Jurkat, Clone E6-1 (cell line): Measurements from ENCODE around the gene SLAIN1.

Experiments used
- DNase-seq: peaks from one replicate; pipeline ENCODE4 v3.0.0-alpha.2; 2011; ENCODE audit warnings: low read depth, low spot score
- H3K4me3 ChIP-seq: 2 replicates; pipeline ENCODE4 v1.5.1; 2011; ENCODE audit warnings: mild to moderate bottlenecking, low read length, control low read depth, moderate library complexity

SLAIN1 gene

DNA sequence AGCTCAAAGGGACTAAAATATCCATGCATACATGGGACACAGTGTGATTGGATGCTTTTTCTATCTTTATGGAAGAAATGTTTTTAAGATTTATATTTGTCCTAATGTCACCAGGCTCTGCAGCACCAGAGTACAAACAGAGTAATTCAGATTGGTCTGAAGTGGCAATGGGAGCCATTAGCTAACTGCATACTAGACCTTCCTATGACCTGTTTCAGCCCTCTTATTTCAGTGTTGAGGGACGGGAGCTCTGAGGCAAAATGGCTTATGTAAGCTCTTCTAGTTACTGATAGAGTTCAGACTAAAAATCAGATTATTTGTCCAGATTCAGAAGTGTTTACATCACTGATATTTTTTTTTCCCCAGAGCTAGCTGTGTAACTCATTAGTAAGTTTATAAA is 4.9 kb downstream of the SLAIN1 start:
- no peak for DNase-seq
- no peak overlapping the region for H3K4me3 ChIP-seq

DNA sequence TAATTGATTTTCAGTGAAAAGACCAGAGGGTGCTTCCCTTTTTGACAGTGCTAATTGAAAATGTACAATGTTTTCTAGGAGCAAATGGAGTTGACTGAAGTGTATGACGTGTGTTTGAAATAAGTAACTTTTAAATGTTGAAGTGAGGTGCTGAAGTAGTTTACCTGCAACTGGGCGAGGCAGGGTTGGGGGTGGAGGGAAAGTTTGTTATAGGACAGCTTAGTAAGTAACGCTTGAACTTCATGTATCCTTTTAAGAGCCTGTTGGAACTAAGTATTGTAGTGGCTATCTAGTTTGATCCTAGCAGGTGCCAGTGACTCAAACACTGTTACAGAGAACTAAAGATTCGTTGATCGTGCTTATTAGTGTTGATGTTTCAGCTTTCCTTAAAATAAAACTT is 5.9 kb downstream of the SLAIN1 start:
- H3K4me3 ChIP-seq = no peak overlapping the region
- no peak for DNase-seq

DNA sequence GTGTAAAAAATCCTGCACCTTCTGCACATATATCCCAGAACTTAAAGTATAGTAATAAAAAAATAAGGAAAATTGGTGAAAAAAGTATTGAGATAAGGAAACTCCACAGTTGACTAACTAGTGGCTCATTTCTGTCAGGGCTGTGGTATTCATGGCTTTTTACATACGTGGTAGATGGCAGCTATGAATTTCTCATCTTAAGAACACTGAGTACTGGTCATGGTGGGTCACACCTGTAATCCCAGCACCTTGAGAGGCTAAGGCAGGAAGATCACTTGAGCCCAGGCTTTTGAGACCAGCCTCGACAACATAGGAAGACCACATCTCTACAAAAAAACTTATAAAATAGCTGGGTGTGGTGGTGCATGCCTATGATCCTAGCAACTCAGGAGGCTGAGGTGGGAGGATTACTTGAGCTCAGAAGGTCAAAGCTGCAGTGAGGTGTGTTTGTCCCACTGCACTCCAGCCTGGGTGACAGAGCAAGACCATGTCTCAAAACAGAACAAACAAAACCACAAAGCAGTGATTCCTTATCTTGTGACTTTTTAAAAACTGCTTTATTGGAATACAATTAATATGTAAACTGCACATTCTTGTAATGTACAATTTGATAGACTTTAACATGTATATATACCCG is 16.8 kb downstream of the SLAIN1 start:
- no peak for DNase-seq
- H3K4me3 ChIP-seq = no peak overlapping the region

DNA sequence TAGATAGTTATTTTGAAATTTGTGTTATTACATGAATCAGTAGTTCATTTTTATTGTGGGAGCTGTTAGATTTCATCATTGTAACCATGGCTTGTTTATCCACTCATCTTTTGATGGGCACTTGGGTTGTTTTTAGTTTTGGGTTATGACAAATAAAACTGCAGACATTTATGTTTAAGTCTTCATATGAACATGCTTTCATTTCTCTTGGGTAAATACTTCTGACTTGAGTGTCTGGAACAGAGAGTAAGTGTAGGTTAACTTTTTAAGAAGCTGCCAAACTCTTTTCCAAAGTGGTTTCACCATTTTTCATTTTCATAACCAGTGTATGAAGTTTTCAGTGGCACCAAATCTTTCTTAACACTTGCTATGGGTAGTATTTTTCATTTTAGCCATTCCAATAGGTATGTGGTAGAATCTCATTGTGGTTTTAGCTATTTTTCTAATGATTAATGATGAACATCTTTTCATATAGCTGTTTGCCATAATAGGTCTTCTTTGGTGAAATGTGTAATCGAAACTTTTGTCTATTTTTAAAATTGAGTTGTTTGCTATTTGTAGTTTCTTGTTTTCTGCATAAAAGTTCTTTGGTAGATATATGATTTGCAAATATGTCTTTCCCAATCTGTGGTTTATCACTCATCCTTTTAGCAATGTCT is 17.9 kb downstream of the SLAIN1 start:
- H3K4me3 ChIP-seq = no peak overlapping the region
- DNase-seq = no peak

DNA sequence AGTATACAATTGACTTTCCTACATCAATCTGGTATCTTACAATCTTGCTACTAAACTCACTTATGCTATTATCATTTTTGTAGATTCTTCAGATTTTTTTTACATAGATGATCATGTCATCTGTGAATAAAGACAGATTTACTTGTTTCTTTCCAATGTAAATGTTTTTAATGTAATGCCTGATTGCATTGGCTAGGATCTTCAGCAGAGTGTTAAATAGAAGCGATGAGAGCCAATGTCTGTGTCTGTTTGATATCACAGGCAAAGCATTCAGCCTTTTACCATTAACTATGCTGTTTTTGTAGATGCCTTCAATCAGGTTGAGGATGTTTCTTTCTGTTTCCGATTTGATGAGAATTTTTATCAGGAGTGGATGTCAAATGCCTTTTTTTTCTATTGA is 19.2 kb downstream of the SLAIN1 start:
- DNase-seq = no peak
- no peak overlapping the region for H3K4me3 ChIP-seq

DNA sequence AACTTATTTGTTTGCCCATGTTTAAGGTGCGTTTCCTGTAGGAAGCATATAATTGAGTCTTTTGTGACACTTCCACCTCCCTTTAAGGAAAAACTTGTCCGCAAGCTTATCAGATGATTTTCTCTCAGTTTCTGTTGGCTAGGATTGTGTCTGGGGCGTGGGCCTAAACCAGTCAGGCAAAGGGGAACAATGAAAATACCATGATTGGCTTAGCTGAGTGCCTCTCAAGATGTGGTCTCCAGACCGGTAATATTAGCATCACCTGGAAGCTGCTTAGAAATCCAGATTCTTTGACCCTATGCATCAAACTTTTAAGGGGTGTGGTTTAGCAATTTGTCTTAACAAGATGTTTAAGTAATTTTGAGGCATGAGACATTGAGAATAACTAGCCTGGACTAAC is 20.0 kb downstream of the SLAIN1 start:
- no peak for DNase-seq

DNA sequence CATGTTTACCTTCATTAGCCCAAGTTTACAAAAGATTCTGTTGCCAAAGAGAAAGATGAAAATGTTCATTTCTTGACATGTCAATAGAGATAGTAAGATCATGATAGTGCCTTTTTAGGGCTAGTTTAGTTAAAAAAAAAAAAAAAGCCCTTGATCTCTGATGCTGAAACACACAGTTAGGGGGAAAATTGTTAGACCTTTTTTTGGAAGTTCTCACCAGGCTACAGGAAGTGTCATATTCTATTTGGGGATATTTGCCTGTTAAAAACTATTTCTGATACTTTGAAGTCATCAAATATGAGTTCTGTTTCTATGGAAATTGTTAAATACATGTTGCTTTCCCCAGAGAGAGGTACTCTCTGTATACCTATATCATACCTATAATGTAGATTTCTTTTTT is 21.6 kb downstream of the SLAIN1 start:
- H3K4me3 ChIP-seq = no peak overlapping the region
- no peak for DNase-seq

More for the DNA sequence above, 20.0 kb downstream of the SLAIN1 start:
- H3K4me3 ChIP-seq = no peak overlapping the region

DNA sequence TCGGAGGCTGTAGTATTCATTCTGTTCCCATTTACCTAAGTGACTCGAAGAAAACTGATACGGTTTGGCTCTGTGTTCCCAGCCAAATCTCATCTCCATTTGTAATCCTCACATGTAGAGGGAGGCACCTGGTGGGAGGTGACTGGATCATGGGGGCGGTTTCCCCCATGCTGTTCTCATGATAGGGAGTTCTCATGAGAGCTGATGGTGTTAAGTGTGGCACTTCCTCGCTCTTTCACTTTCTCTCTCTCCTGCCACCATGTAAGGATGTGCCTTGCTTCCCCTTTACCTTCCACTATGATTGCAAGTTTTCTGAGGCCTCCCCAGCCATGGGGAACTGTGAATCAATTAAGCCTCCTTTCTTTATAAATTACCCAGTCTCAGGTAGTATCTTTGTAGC is 23.5 kb downstream of the SLAIN1 start:
- H3K4me3 ChIP-seq = no peak overlapping the region
- DNase-seq = no peak

DNA sequence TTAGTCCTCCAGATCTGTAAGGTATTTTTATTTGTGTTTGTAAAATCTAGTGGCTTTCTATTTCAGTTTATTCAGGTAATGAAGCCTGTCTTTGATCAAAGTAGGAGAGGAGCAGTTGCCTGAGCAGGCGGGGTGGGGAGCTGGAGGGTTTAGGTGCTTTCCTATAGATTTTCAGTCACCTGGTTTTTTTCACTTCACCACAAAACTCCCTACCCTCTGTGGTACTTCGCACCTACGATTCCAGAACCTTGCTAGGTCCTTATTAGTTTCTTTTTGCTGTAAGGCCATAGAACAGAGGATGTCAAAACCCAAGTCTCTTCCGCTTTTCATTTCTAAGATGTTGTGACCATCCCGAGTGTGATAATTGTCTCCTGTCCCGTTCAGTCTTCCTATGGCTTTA is 26.6 kb downstream of the SLAIN1 start:
- no peak for DNase-seq
- H3K4me3 ChIP-seq = no peak overlapping the region

DNA sequence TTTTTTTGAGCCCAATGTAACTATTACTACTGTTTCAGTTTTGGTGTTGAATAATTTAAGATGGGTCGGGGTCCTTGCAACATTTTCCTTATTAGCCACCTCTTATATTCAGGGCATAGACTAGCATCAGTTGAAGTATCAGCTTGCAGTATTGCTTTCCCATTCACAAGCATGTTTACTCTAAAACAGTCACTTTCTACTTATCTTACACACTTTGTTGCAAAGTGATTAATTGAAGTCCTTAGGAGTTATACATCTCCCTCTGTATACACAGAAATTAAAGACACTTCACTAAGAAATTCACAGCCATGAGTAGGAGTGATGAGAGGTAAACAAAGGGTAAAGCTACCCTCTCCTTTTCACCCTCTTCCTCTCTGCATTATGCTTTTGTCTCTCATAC is 27.6 kb downstream of the SLAIN1 start:
- H3K4me3 ChIP-seq = no peak overlapping the region
- DNase-seq = no peak

DNA sequence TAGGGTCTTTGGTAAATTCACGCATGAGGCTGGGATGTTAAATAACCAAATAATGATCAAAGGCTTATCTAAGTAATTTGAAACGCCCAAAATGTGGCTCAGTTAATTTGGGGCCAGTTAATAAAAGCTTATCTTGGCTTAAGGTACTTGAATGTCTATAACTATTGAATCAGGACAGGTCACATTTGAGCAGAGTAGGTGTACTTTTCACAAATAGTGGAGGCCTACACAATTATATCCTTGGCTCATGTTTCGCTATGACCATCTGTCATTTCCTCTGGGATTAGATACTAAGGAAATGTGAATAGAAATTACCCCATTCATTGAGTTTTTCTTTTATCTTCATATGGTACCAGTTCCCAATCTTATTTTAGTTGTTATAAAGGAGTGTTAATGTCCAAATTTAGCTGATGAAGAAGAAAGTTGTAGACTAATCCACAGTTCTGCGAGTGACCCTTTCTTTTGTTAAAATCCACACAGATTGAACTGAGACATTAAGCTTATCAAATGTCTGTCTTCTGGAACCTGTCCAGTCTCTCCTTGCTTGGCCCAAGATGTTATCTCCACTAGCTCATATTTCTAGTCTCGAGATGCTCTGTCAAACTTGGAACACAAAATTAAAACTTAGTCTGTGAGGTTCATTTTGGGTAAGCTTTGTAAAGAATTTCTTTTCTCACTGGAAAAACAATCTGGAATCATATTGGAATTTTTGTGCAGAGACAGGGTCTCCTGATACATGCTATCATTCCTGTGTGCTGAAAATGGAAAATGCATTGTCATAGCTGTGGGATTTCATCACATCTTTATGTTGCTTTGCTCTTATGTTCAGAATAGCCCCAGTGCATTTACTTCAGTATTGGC is 31.0 kb downstream of the SLAIN1 start:
- no peak for DNase-seq
- no peak overlapping the region for H3K4me3 ChIP-seq

DNA sequence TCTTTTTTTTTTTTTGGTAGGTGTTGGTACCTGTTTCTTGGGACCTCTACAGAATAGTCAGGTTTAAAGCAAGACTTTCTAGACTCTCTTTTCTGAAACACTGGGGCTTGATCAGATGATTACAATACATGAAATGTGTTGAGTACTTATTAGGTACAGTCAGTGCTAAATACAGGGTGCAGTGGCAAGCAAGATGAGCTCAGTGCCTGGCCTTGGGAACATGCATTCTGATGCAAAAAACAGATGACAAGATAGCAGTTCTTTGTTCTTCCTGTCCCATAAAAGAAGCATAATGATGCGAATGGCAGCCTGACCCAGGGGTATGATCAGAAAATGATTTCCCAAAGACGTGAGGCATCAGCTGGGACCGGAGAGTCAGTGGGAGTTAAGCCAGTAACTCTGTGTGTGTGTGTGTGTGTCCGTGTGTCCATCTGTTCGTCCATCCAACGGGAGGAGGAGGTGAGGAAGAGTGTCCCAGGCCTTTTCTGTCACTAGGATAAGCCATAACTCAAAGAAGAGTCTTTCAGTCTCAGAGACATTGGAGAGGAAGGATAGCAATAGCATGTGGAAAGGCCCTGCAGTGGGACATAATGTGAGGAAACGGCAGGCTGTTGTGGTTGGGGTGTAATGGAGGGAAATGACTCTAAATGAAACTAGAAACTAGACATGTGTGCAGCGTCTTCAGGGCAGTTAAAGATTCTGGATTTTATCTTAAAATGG is 32.2 kb downstream of the SLAIN1 start:
- H3K4me3 ChIP-seq = no peak overlapping the region
- no peak for DNase-seq

DNA sequence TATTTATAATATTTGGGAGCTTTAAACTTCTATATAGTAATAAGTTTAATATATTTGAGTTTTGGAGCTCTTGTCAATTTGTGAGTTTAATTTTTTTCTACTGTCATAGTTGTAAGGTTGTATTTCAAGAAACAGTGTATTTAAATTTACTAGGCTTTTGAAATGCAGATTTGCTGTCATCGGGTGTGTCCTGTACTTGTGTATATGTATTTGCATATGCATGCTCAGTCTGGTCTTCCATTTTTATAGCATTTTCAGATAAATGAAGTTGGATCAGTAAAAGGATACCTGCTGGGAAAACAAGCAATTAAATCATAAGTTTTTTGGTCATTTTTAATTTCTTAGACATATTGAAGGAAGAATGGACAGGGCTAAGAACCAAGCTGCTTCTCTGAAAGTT is 33.1 kb downstream of the SLAIN1 start:
- no peak for DNase-seq

DNA sequence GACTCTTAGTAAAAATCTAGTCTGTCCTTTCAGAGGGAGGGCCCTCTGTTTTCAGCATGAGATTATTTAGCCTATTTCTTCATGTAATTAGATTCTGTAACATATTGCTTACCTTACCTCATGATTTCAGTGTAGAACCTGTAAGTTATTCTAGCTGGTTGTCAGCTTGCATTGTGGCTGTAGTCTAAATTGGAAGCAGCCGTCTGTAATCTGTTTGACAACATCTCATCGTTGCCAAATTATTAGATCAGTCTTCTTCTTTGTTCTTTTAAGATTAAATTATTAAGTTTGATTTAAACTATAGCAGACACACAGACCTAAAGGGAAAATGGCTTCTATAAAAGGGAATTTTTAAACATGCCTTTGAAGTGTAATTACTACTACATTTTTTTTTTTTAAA is 34.8 kb downstream of the SLAIN1 start:
- H3K4me3 ChIP-seq = no peak overlapping the region
- DNase-seq = no peak

More for the DNA sequence above, 33.1 kb downstream of the SLAIN1 start:
- H3K4me3 ChIP-seq = no peak overlapping the region

DNA sequence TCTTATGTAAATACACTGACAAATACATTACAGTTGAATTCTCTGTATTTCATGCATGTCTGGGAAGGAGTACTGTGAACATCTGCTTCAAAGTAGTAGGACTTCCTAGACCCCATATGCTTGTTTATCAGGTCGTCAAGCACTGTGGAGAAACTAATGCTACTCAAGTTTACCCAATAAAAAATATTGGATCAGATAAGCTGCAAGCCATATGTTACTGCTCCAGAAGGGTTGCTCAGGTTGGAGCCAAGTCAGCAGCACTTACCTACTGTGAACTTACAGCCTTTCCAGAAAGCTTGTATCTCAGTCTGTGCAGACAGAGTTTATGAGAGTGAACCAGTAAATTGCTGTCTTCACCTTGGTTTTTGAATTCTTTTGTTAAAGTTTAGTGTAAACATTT is 36.2 kb downstream of the SLAIN1 start:
- H3K4me3 ChIP-seq = no peak overlapping the region
- DNase-seq = no peak

DNA sequence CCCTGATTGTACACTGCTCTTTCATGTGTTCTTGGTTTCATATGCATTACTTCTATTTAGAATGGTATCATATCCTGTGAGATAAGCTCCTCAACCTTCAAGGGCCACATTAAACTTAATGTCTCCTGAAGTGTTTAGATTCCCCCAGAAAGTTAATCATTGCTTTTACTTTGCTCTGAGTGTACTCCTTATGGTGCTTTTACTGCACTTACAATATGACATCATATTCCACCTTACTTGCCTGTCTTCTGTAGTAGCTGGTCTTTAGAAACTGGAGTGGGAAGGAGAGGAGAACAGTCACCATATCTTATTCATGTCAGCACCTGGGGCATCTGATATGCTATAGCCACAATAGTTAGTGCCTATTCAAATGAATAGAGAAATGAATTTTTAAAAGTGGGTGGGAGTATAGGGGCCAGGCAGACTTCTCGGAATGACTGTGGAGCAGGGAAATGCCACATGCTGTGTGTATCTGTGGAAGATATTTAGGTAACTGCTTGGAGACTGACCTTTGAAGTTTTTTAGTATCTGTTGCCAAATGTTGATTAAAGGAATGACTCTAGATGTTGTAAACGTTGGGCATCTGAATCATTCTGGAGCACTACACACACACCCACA is 40.2 kb downstream of the SLAIN1 start:
- DNase-seq = no peak
- H3K4me3 ChIP-seq = no peak overlapping the region

DNA sequence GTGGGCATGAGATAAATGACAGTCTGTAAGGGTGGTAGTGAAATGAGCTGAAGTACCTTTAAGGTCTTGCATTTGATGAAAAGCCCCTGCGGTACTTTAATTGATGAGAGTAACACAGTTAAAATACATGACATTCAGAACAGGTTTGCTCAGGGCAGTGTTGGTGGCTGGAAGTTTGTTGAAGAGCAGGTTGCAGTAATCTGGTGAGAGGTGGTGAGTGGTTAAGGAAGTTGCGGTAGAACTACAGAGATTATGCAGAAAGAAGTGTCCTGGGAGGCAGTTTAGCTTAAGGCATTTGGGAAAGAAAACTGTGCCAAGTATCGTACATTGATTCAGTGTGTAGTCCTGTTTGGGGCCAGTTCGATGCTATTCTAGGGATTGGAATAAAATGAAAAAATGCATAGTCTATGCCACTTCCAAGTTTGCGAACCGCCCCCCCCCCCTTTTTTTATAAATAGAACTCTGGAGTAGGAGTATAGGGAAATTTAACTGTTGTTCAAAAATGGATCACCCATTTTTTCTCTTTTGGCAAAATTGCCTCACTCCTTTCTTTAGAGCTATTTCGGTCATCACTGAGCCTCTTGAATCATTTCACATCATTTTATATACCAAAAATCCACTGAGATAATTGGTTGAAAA is 42.7 kb downstream of the SLAIN1 start:
- DNase-seq = no peak
- no peak overlapping the region for H3K4me3 ChIP-seq

DNA sequence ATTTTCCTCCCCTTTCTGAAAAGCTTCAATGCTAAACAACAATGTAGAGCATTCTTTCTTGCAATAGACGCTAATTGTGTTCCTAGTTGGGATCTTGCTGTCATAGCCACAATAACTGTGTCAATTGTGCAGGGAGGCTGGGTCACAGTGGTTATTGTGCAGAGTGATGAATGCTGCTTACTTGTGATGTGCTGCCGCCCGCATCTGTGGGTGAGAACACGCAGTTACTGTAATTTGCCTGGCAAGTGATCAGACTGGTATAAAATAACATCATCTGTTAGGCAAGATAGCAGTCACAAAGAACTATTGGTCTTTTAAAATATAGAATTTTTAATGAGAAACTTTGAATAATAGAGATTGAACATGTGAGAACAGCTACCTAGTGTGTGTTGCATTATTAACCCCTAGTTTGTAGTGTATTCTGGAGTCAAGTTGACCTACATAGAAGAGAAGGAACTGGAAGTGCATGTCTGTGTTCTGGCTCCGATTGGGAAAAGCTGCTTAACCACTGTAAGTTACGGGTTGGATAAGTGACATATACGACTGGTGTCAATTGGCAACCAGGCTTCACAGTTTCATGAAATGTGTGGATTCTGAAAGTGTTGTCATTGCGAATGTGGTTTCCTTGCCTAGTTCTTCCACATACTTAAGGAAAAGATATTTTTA is 43.6 kb downstream of the SLAIN1 start:
- no peak for DNase-seq
- no peak overlapping the region for H3K4me3 ChIP-seq
